Nephron (organoid): ENCODE data around the gene FOXL3.
"Not testable (repeated sequence)": the region's sequence is repeated elsewhere in the genome, so short reads cannot be mapped to it uniquely, and the experiment has no call there.

ENCODE experiments used
- H3K27ac Mint-ChIP-seq, 3 experiments: 2 replicates each; pipeline ENCODE4 v1.8.0; 2020; ENCODE audit warnings: mixed read lengths in 3 of 3, mild to moderate bottlenecking in 2 of 3, moderate library complexity in 1 of 3
- H3K27me3 Mint-ChIP-seq: 2 replicates; pipeline ENCODE4 v1.8.0; 2021; ENCODE audit warnings: low read depth, mild to moderate bottlenecking, moderate library complexity, mixed read lengths
- H3K36me3 Mint-ChIP-seq: 2 replicates; pipeline ENCODE4 v1.8.0; 2020; ENCODE audit warnings: low read depth, mixed read lengths
- H3K4me1 Mint-ChIP-seq: 2 replicates; pipeline ENCODE4 v1.8.0; 2020; ENCODE audit warnings: mixed read lengths
- H3K4me3 Mint-ChIP-seq, 3 experiments: 2 replicates each; pipeline ENCODE4 v1.8.0; 2020; ENCODE audit warnings: mild to moderate bottlenecking in 3 of 3, mixed read lengths in 3 of 3, moderate library complexity in 2 of 3
- H3K9me3 Mint-ChIP-seq: 2 replicates; pipeline ENCODE4 v1.8.0; 2020; ENCODE audit warnings: mixed read lengths
- TF ChIP-seq, protein P1 (sequence below), 3 experiments: fragments of 200-600 bp; sonication (generic); IDR thresholded peaks; one replicate each; pipeline ENCODE4 v1.5.0; 2021; ENCODE audit warnings: antibody characterized with exemption in 3 of 3; ENCODE audit not compliant: unreplicated experiment in 3 of 3

FOXL3 gene

GRCh38 chr7:332646-333392, 42.8 kb downstream of the FOXL3 start:
- H3K27me3 Mint-ChIP-seq = peaks cover 50% of the 10 kb centered on the region
- peaks cover 8% of the 10 kb centered on the region for H3K36me3 Mint-ChIP-seq
- TF ChIP-seq, protein P1, sequence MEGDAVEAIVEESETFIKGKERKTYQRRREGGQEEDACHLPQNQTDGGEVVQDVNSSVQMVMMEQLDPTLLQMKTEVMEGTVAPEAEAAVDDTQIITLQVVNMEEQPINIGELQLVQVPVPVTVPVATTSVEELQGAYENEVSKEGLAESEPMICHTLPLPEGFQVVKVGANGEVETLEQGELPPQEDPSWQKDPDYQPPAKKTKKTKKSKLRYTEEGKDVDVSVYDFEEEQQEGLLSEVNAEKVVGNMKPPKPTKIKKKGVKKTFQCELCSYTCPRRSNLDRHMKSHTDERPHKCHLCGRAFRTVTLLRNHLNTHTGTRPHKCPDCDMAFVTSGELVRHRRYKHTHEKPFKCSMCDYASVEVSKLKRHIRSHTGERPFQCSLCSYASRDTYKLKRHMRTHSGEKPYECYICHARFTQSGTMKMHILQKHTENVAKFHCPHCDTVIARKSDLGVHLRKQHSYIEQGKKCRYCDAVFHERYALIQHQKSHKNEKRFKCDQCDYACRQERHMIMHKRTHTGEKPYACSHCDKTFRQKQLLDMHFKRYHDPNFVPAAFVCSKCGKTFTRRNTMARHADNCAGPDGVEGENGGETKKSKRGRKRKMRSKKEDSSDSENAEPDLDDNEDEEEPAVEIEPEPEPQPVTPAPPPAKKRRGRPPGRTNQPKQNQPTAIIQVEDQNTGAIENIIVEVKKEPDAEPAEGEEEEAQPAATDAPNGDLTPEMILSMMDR (IDR thresholded peaks at IDR 0.05; ENCODE audit: unreplicated experiment in 3 of 3) = peak; percentile 83 to 97 (median 89)
- H3K27ac Mint-ChIP-seq = peak overlapping the region; percentile 21 to 53 (median 52)
- peak overlapping the region; percentile 34 to 60 (median 49) for H3K4me3 Mint-ChIP-seq
- peaks cover 27% of the 10 kb centered on the region for H3K4me1 Mint-ChIP-seq
- peaks cover 10% of the 10 kb centered on the region for H3K9me3 Mint-ChIP-seq

DNA sequence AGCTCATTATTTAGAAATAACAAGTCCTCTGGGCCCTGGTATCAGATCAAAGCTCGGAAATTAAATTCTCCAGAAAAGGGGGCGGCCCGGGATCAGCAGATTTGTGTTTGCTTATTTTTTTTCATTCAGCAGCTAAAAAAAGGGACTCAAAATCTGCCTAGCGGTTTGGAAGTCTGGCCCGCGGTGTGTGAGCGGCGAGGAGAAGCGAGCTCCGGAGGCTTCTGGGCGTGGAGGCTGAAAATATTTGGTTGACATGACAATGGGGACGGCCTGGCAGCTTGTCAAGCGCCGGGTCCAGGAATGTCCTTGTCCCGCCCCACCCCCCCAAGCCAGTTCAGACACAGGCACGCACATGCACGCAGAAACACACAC, 43.4 kb downstream of the FOXL3 start:
- Mint-ChIP-seq H3K27me3 (peaks cover 53% of the 10 kb centered on the region), H3K36me3 (peaks cover 8% of the 10 kb centered on the region), H3K4me3 (peak overlapping the region; percentile 34 to 60 (median 49)), H3K27ac (peak overlapping the region; percentile 21 to 53 (median 52)), H3K4me1 (peaks cover 27% of the 10 kb centered on the region), H3K9me3 (peaks cover 10% of the 10 kb centered on the region)
- TF ChIP-seq, protein P1 (IDR thresholded peaks at IDR 0.05; ENCODE audit: unreplicated experiment in 3 of 3) = no peak

DNA sequence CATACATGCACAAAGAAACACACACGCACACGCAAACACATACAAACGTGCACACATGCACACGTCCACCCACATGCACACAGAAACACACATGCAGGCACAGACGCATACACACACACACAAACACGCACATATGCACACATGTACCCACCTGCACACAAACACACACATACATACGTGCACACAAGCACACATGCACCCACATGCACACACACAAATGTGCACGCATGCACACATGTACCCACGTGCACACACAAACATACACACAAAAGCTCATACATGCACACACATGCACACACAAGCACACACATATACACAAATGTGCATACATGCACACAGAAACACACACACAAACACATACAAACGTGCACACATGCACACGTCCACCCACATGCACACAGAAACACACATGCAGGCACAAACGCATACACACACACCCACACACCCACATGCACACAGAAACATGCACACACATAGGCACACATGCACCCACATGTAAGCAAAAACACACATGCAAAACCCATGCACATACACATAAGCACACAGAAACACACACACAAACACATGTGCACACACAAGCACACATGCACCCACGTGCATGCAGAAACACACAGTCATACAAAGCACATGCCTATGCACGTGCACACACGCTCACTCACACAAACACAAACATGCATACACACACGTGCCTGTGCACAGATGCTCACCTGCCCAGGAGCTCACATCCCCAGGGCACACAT, 44.8 kb downstream of the FOXL3 start:
- H3K4me1 Mint-ChIP-seq = peaks cover 27% of the 10 kb centered on the region
- TF ChIP-seq, protein P1 (IDR thresholded peaks at IDR 0.05; ENCODE audit: unreplicated experiment in 3 of 3) = no peak
- H3K4me3 Mint-ChIP-seq = peak overlapping the region; percentile 35 to 51 (median 39)
- peaks cover 8% of the 10 kb centered on the region for H3K36me3 Mint-ChIP-seq
- peaks cover 47% of the 10 kb centered on the region for H3K27me3 Mint-ChIP-seq
- peak overlapping the region; percentile 22 to 70 (median 37) for H3K27ac Mint-ChIP-seq
- peaks cover 10% of the 10 kb centered on the region for H3K9me3 Mint-ChIP-seq

DNA sequence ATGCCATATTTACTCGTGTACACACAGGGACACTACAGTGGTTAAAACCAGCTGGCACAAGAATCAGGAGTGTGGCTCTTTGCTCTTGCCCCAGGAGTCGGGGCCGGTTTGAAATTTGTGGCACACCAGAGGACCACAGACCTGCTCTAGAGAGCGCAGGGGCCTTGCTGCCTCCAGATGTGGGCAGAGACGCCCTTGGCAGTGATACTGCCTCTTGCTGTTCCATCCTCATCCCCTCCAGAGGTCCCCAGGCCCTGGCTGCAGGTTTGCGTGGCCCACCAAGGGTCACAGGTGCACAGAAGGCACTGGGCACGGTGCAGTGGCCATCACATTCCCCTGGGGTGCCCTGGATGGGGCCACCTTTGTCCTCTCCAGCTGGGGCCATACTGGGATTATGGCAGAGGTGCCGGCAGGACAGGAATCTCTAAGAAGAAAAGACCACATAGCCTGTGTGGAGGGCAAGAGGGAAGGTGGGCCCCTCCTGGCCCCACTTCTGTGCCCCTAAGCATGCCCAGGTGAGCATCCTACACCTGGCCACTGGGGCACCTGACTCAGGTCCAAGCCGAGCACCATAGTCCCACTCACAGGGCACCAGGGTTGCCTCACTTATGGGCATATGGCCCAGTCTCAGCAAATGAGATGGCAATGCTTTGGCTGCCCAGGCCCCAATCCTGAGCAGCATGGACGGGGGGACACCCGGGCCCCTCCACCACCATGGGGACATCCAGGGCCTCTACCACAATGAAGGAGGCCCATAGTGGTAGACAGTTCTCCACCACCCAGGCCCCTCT, 45.6 kb downstream of the FOXL3 start:
- TF ChIP-seq, protein P1 (IDR thresholded peaks at IDR 0.05; ENCODE audit: unreplicated experiment in 3 of 3) = no peak
- peak overlapping the region in 2 of 3 experiments; percentile 39 to 51 for H3K4me3 Mint-ChIP-seq
- peaks cover 8% of the 10 kb centered on the region for H3K36me3 Mint-ChIP-seq
- peaks cover 10% of the 10 kb centered on the region for H3K9me3 Mint-ChIP-seq
- H3K4me1 Mint-ChIP-seq = peaks cover 19% of the 10 kb centered on the region
- peaks cover 39% of the 10 kb centered on the region for H3K27me3 Mint-ChIP-seq
- H3K27ac Mint-ChIP-seq = peak overlapping the region in 2 of 3 experiments; percentile 22 to 70

GRCh38 chr7:336149-336533, 46.2 kb downstream of the FOXL3 start:
- Mint-ChIP-seq H3K4me1 (peaks cover 19% of the 10 kb centered on the region), H3K27me3 (peaks cover 36% of the 10 kb centered on the region), H3K9me3 (peaks cover 10% of the 10 kb centered on the region)
- not testable (repeated sequence) for H3K27ac Mint-ChIP-seq, H3K36me3 Mint-ChIP-seq, H3K4me3 Mint-ChIP-seq
